Measurements from ENCODE around the gene USP36.
"Not testable (repeated sequence)": the region's sequence is repeated elsewhere in the genome, so short reads cannot be mapped to it uniquely, and the experiment has no call there.

DNA sequence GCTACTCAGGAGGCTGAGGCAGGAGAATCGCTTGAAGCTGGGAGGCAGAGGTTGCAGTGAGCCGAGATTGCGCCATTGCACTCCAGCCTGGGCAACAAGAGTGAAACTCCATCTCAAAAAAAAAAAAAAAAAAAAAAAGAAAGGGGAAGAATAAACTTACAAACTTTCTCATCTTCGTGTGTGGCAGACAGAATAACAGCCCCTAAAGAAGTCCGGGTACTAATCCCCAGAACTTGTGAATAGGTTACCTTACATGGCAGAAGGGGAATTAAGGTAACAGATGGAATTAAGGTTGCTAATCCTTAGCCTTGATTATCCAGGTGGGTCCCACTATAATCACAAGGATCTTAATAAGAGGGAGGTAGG, 61.3 kb downstream of the USP36 start:
- not testable (repeated sequence) for TF ChIP-seq POLR2A (IDR thresholded peaks at IDR 0.05)
- TF ChIP-seq, protein P1, sequence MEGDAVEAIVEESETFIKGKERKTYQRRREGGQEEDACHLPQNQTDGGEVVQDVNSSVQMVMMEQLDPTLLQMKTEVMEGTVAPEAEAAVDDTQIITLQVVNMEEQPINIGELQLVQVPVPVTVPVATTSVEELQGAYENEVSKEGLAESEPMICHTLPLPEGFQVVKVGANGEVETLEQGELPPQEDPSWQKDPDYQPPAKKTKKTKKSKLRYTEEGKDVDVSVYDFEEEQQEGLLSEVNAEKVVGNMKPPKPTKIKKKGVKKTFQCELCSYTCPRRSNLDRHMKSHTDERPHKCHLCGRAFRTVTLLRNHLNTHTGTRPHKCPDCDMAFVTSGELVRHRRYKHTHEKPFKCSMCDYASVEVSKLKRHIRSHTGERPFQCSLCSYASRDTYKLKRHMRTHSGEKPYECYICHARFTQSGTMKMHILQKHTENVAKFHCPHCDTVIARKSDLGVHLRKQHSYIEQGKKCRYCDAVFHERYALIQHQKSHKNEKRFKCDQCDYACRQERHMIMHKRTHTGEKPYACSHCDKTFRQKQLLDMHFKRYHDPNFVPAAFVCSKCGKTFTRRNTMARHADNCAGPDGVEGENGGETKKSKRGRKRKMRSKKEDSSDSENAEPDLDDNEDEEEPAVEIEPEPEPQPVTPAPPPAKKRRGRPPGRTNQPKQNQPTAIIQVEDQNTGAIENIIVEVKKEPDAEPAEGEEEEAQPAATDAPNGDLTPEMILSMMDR (IDR thresholded peaks at IDR 0.05): not testable (repeated sequence)

All from right lobe of liver (tissue), 4 donors.